Measurements from ENCODE around the gene FBXL3. TPM values are rescaled to one million over a fixed set of nuclear protein-coding genes. Genes with fewer than 3 reads are reported as not detected.
"Not testable (repeated sequence)": the region's sequence is repeated elsewhere in the genome, so short reads cannot be mapped to it uniquely, and the experiment has no call there.

FBXL3 gene
- polyA plus RNA-seq, 3 donors = 9.2 to 31.2 (median 27.0) TPM

GRCh38 chr13:76968041-76968440 lies 58.9 kb downstream of the FBXL3 start:
- WGBS, 3 donors = 85 to 90% (median 88%) methylated on average over 6 of the region's 6 CpGs
- H3K27ac ChIP-seq (ENCODE audit: low read depth, low read length) = no peak overlapping the region

GRCh38 chr13:76967031-76967430 lies 59.9 kb downstream of the FBXL3 start:
- 73 to 96% (median 96%) methylated on average over 6 of the region's 6 CpGs for WGBS, 3 donors
- H3K27ac ChIP-seq (ENCODE audit: low read depth, low read length) = no peak overlapping the region

GRCh38 chr13:76965759-76966421 lies 61.1 kb downstream of the FBXL3 start:
- 56 to 62% (median 59%) methylated on average over 6 of the region's 6 CpGs for WGBS, 3 donors
- H3K27ac ChIP-seq (ENCODE audit: low read depth, low read length) = no peak overlapping the region

GRCh38 chr13:76959734-76960133 lies 67.2 kb downstream of the FBXL3 start:
- not testable (repeated sequence) for H3K27ac ChIP-seq (ENCODE audit: low read depth, low read length)

- WGBS, 3 donors = 54 to 78% (median 73%) methylated on average over 4 of the region's 4 CpGs
Measured at GRCh38 chr13:76958841-76959432, 68.0 kb downstream of the FBXL3 start.

GRCh38 chr13:76955661-76956060 lies 71.3 kb downstream of the FBXL3 start:
- WGBS, 3 donors = 84 to 90% (median 90%) methylated on average over 5 of the region's 5 CpGs
- H3K27ac ChIP-seq (ENCODE audit: low read depth, low read length) = no peak overlapping the region

More at GRCh38 chr13:76958841-76959432, 68.0 kb downstream of the FBXL3 start:
- no peak overlapping the region for H3K27ac ChIP-seq (ENCODE audit: low read depth, low read length)

Other genes with a start within 250 kb of the FBXL3 start
- gene KCTD12, start 140.8 kb downstream of the FBXL3 start, polyA plus RNA-seq = 10 to 100 TPM in 2 of 3 donors, 1 to 10 TPM in 1; 6.4 to 67.1 (median 40.9) TPM
- under 1 TPM in 1 of 3 donors, not detected in 2; 0.33 TPM for gene ACOD1, start 78.6 kb downstream of the FBXL3 start, polyA plus RNA-seq
- 10 to 100 TPM; 10.4 to 17.0 (median 14.6) TPM for gene CLN5, start 35.1 kb downstream of the FBXL3 start, polyA plus RNA-seq

All from adipose tissue (tissue), 3 donors.